Measurements from ENCODE around the gene GBA2. TPM values are rescaled to one million over a fixed set of nuclear protein-coding genes. Genes with fewer than 3 reads are reported as not detected.

The GBA2 gene
- total RNA-seq, 1 donor from 2014 or later, result 95.9 TPM

GRCh38 chr9:35757892-35758275, 8.9 kb upstream of the GBA2 start:
- Mint-ChIP-seq H3K4me1 (peaks cover 36% of the 10 kb centered on the region), H3K27ac (ENCODE audit: unreplicated experiment) (no peak overlapping the region), H3K9me3 (no peaks in the 10 kb centered on the region), H3K36me3 (ENCODE audit: low read depth) (peaks cover 7% of the 10 kb centered on the region), H3K4me3 (peak overlapping the region; percentile 95), H3K27me3 (ENCODE audit: low read depth) (no peaks in the 10 kb centered on the region)
- TF ChIP-seq, protein P1, sequence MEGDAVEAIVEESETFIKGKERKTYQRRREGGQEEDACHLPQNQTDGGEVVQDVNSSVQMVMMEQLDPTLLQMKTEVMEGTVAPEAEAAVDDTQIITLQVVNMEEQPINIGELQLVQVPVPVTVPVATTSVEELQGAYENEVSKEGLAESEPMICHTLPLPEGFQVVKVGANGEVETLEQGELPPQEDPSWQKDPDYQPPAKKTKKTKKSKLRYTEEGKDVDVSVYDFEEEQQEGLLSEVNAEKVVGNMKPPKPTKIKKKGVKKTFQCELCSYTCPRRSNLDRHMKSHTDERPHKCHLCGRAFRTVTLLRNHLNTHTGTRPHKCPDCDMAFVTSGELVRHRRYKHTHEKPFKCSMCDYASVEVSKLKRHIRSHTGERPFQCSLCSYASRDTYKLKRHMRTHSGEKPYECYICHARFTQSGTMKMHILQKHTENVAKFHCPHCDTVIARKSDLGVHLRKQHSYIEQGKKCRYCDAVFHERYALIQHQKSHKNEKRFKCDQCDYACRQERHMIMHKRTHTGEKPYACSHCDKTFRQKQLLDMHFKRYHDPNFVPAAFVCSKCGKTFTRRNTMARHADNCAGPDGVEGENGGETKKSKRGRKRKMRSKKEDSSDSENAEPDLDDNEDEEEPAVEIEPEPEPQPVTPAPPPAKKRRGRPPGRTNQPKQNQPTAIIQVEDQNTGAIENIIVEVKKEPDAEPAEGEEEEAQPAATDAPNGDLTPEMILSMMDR (conservative IDR thresholded peaks at IDR 0.05), result no peak
- no peak for DNase-seq (ENCODE audit: low read depth, low spot score)

DNA sequence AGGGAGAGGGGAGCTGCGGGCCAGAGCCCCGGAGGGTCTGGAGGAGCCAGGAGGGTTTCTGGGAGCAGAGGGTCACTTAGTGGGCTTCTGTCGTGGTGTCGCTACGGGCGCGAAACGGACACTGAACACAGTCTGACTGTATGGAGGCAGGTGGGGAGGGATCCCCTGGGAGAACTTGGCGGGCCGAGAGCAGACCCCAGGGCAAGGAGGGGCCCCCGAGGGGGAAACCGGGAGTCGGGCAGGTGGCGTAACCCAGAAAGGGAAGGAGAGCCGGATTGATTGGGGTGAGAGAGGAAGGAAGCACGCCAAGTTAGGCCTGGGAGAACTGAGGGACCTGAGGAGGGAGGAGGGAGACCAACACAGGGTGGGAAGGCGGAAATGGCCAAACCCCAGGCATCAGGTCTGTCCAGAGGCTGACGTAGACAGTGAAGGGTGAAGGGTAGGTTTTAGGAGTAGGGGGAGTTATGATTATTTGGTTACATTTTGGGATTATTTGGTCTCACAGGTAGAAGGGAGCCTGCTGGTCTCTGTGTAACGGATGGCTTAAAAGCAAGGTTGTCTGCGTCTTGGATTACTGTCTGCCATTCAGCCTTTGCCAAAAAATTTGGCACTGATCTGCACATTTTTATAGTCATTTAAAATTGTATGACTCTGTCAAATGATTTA, 8.3 kb upstream of the GBA2 start:
- Mint-ChIP-seq H3K9me3 (no peaks in the 10 kb centered on the region), H3K27ac (ENCODE audit: unreplicated experiment) (peak overlapping the region; percentile 98), H3K36me3 (ENCODE audit: low read depth) (peaks cover 7% of the 10 kb centered on the region), H3K4me1 (peaks cover 36% of the 10 kb centered on the region), H3K4me3 (peak overlapping the region; percentile 95), H3K27me3 (ENCODE audit: low read depth) (no peaks in the 10 kb centered on the region)
- TF ChIP-seq, protein P1 (conservative IDR thresholded peaks at IDR 0.05), result no peak
- peak; percentile 36 for DNase-seq (ENCODE audit: low read depth, low spot score)

DNA sequence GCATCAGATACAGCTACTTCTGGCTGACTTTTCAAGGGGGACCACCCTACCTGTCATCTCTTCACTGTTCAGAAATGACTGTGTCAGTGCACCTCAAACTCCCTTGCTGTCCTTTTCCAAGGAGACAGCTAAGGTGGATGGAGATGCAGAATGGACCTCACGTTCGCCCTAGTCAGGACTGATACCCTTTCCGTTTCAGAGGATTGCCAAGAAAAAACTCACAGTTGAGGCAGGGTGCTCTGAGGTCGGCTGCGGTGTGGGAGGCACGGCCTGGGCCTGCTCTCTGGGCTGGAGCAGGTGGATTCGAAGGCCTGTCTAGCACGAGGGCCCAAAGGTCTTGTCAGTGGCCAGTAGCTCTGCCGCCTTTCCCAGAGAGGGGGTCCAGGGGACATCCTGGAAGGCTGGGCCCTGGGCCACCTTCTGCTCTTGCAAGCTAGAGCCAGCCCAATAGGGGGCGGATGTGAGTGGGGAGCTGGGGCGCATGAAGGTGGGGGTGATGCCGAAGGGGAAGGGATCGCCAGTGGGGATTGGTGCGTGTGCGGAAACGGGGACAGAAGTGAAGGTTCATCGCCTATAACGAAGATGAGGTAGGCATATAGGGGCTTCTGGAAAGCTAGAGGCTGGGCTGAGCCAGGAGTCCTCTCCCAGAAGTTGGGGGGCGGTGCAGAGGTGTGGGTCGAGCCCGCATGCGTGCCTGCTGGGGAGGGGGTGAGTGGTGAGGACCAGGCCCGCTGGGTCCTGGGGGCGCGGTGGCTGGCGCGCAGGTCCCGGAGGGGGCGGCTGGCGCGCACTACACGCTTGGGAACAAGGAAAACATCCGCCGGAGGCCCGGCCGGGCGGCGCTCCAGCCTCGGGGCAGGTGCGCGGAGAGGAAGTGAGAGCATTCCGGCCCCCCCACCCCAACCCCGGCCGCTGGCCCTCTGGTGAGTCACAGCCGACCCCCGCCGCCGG, 7.5 kb upstream of the GBA2 start:
- Mint-ChIP-seq H3K27ac (ENCODE audit: unreplicated experiment) (peak overlapping the region; percentile 91), H3K9me3 (no peaks in the 10 kb centered on the region), H3K4me1 (peaks cover 36% of the 10 kb centered on the region), H3K4me3 (peak overlapping the region; percentile 95), H3K36me3 (ENCODE audit: low read depth) (peaks cover 7% of the 10 kb centered on the region), H3K27me3 (ENCODE audit: low read depth) (no peaks in the 10 kb centered on the region)
- peak; percentile 69 for DNase-seq (ENCODE audit: low read depth, low spot score)
- TF ChIP-seq, protein P1 (conservative IDR thresholded peaks at IDR 0.05), result peak; percentile 63

DNA sequence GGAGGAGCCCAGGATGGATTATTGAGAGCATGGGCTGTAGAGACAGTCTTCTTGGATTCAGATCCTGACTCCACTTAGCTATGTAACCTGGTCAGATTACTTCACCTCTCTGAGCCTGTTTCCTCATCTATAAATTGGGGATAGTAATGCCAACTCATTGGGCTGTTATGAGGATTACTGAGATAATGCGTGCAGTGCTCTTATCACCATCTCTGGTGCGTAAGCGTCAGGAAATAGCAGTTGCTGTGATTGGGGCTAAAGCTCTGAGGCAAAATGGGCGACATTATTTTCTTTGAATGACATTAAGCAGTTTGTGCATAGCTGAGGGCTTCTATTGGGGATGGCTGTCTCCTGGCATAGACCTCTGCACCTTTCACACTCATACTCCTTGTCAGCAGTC, 6.0 kb upstream of the GBA2 start:
- peaks cover 28% of the 10 kb centered on the region for H3K4me1 Mint-ChIP-seq
- peak overlapping the region; percentile 95 for H3K4me3 Mint-ChIP-seq
- no peak for DNase-seq (ENCODE audit: low read depth, low spot score)
- no peaks in the 10 kb centered on the region for H3K27me3 Mint-ChIP-seq (ENCODE audit: low read depth)
- TF ChIP-seq, protein P1 (conservative IDR thresholded peaks at IDR 0.05), result no peak
- no peaks in the 10 kb centered on the region for H3K9me3 Mint-ChIP-seq
- peaks cover 7% of the 10 kb centered on the region for H3K36me3 Mint-ChIP-seq (ENCODE audit: low read depth)
- H3K27ac Mint-ChIP-seq (ENCODE audit: unreplicated experiment), result no peak overlapping the region

- Mint-ChIP-seq H3K4me1 (peaks cover 30% of the 10 kb centered on the region), H3K9me3 (no peaks in the 10 kb centered on the region), H3K4me3 (peak within 1 kb of the TSS; percentile 95), H3K27me3 (ENCODE audit: low read depth) (no peaks in the 10 kb centered on the region), H3K36me3 (ENCODE audit: low read depth) (peaks cover 7% of the 10 kb centered on the region), H3K27ac (ENCODE audit: unreplicated experiment) (peak within 1 kb of the TSS; percentile 53)
- TF ChIP-seq, protein P1 (conservative IDR thresholded peaks at IDR 0.05), result no peak
- DNase-seq (ENCODE audit: low read depth, low spot score), result no peak
Measured at GRCh38 chr9:35754264-35754663, 5.2 kb upstream of the GBA2 start, which contains the start of gene MSMP. TSS of gene MSMP (minus strand) at chr9:35754276. CDS start at chr9:35754129, 147 bp downstream.
